ENCODE results near the gene PMS2. TPM values are rescaled to one million over a fixed set of nuclear protein-coding genes. Genes with fewer than 3 reads are reported as not detected.
"Not testable (repeated sequence)": the region's sequence is repeated elsewhere in the genome, so short reads cannot be mapped to it uniquely, and the experiment has no call there.

Gene PMS2
- total RNA-seq, 1 donor from 2014 or later: 35.8 TPM

GRCh38 chr7:6007386-6007785 lies 1.5 kb downstream of the PMS2 start:
- Mint-ChIP-seq H3K4me3 (peak overlapping the region; percentile 92), H3K9me3 (no peaks in the 10 kb centered on the region), H3K27me3 (ENCODE audit: insufficient read depth, low read depth) (no peaks in the 10 kb centered on the region), H3K4me1 (peaks cover 15% of the 10 kb centered on the region), H3K36me3 (peaks cover 2% of the 10 kb centered on the region), H3K27ac (no peak overlapping the region)
- DNase-seq (ENCODE audit: low spot score): no peak
- Histone ChIP-seq H3K9me3 (ENCODE audit: low read depth) (no peaks in the 10 kb centered on the region), H3K4me2 (peak overlapping the region; percentile 82), H4K20me1 (ENCODE audit: low read depth) (no peaks in the 10 kb centered on the region), H3K27me3 (no peaks in the 10 kb centered on the region), H3F3A (ENCODE audit: low read depth) (peaks cover 16% of the 10 kb centered on the region), H3K36me3 (peaks cover 1% of the 10 kb centered on the region), H3K4me3 (no peak overlapping the region), H2AFZ (replicated peaks) (no peak overlapping the region), H3K79me2 (ENCODE audit: low read depth) (peaks cover 58% of the 10 kb centered on the region), H3K9ac (no peak overlapping the region), H3K4me1 (peaks cover 5% of the 10 kb centered on the region), H3K27ac (no peak overlapping the region)
- TF ChIP-seq EZH2 (IDR thresholded peaks at IDR 0.05) (no peak), CTCF (IDR thresholded peaks at IDR 0.05) (no peak), EZH2phosphoT487 (IDR thresholded peaks at IDR 0.05) (no peak)

- H3K27me3 Mint-ChIP-seq (ENCODE audit: insufficient read depth, low read depth): peaks cover 2% of the 10 kb centered on the region
- no peak overlapping the region for H2AFZ ChIP-seq (replicated peaks)
- H3F3A ChIP-seq (ENCODE audit: low read depth): peaks cover 7% of the 10 kb centered on the region
- H3K4me1 ChIP-seq: no peaks in the 10 kb centered on the region
- no peaks in the 10 kb centered on the region for H3K79me2 ChIP-seq (ENCODE audit: low read depth)
- peak; percentile 72 for DNase-seq (ENCODE audit: low spot score)
- no peak overlapping the region for H3K4me3 ChIP-seq
- peaks cover 18% of the 10 kb centered on the region for H3K36me3 Mint-ChIP-seq
- H3K27me3 ChIP-seq: no peaks in the 10 kb centered on the region
- no peaks in the 10 kb centered on the region for H4K20me1 ChIP-seq (ENCODE audit: low read depth)
- no peak overlapping the region for H3K4me2 ChIP-seq
- no peak overlapping the region for H3K9ac ChIP-seq
- TF ChIP-seq CTCF (IDR thresholded peaks at IDR 0.05) (peak; percentile 68), EZH2 (IDR thresholded peaks at IDR 0.05) (no peak)
- H3K36me3 ChIP-seq: peaks cover 8% of the 10 kb centered on the region
- no peak overlapping the region for H3K27ac Mint-ChIP-seq
- H3K27ac ChIP-seq: no peak overlapping the region
- H3K9me3 Mint-ChIP-seq: no peaks in the 10 kb centered on the region
- no peaks in the 10 kb centered on the region for H3K9me3 ChIP-seq (ENCODE audit: low read depth)
- peaks cover 6% of the 10 kb centered on the region for H3K4me1 Mint-ChIP-seq
- no peak overlapping the region for H3K4me3 Mint-ChIP-seq
Observed at GRCh38 chr7:5997210-5997808, 11.5 kb downstream of the PMS2 start.

- H4K20me1 ChIP-seq (ENCODE audit: low read depth); H3F3A ChIP-seq (ENCODE audit: low read depth); H3K9me3 ChIP-seq (ENCODE audit: low read depth); H2AFZ ChIP-seq (replicated peaks); H3K4me3 Mint-ChIP-seq; H3K27ac Mint-ChIP-seq; H3K27ac ChIP-seq; H3K9ac ChIP-seq; H3K79me2 ChIP-seq (ENCODE audit: low read depth); H3K4me1 Mint-ChIP-seq; H3K4me3 ChIP-seq; H3K27me3 Mint-ChIP-seq (ENCODE audit: insufficient read depth, low read depth); DNase-seq (ENCODE audit: low spot score); H3K4me2 ChIP-seq; H3K9me3 Mint-ChIP-seq; H3K4me1 ChIP-seq; H3K27me3 ChIP-seq; H3K36me3 ChIP-seq: not testable (repeated sequence)
- H3K36me3 Mint-ChIP-seq: peaks cover 22% of the 10 kb centered on the region
Observed at GRCh38 chr7:5987061-5987460, 21.8 kb downstream of the PMS2 start.

- not testable (repeated sequence) for H3K4me1 Mint-ChIP-seq; H3K27me3 ChIP-seq; H3K4me3 Mint-ChIP-seq; H3K27ac ChIP-seq; H3K9ac ChIP-seq; H4K20me1 ChIP-seq (ENCODE audit: low read depth); H2AFZ ChIP-seq (replicated peaks); H3K9me3 ChIP-seq (ENCODE audit: low read depth); H3K79me2 ChIP-seq (ENCODE audit: low read depth); H3K36me3 ChIP-seq; H3K4me3 ChIP-seq; H3K9me3 Mint-ChIP-seq; H3K27me3 Mint-ChIP-seq (ENCODE audit: insufficient read depth, low read depth); H3K4me1 ChIP-seq; DNase-seq (ENCODE audit: low spot score); H3K4me2 ChIP-seq; H3K27ac Mint-ChIP-seq; H3F3A ChIP-seq (ENCODE audit: low read depth)
- peaks cover 14% of the 10 kb centered on the region for H3K36me3 Mint-ChIP-seq
Observed at GRCh38 chr7:5979680-5980314, 29.1 kb downstream of the PMS2 start.

GRCh38 chr7:5973580-5973979 lies 35.3 kb downstream of the PMS2 start:
- H3F3A ChIP-seq (ENCODE audit: low read depth); H3K4me3 ChIP-seq; H2AFZ ChIP-seq (replicated peaks); H3K9me3 ChIP-seq (ENCODE audit: low read depth); H3K79me2 ChIP-seq (ENCODE audit: low read depth); H3K4me1 ChIP-seq; H3K27me3 Mint-ChIP-seq (ENCODE audit: insufficient read depth, low read depth); H4K20me1 ChIP-seq (ENCODE audit: low read depth); H3K36me3 Mint-ChIP-seq; H3K27me3 ChIP-seq; H3K4me2 ChIP-seq; H3K4me1 Mint-ChIP-seq; H3K27ac ChIP-seq; H3K27ac Mint-ChIP-seq; H3K9ac ChIP-seq; H3K9me3 Mint-ChIP-seq; H3K4me3 Mint-ChIP-seq; H3K36me3 ChIP-seq; DNase-seq (ENCODE audit: low spot score): not testable (repeated sequence)

- H2AFZ ChIP-seq (replicated peaks); H3K4me3 Mint-ChIP-seq; H3K27me3 ChIP-seq; H4K20me1 ChIP-seq (ENCODE audit: low read depth); H3K79me2 ChIP-seq (ENCODE audit: low read depth); H3K27ac Mint-ChIP-seq; H3K36me3 Mint-ChIP-seq; H3K9ac ChIP-seq; H3F3A ChIP-seq (ENCODE audit: low read depth); H3K27me3 Mint-ChIP-seq (ENCODE audit: insufficient read depth, low read depth); H3K9me3 ChIP-seq (ENCODE audit: low read depth); H3K9me3 Mint-ChIP-seq; H3K4me1 ChIP-seq; H3K36me3 ChIP-seq; H3K27ac ChIP-seq; H3K4me1 Mint-ChIP-seq: not testable (repeated sequence)
- Histone ChIP-seq H3K4me3 (peak within 1 kb of the TSS; percentile 32), H3K4me2 (peak within 1 kb of the TSS; percentile 70)
- peak; percentile 14 for DNase-seq (ENCODE audit: low spot score)
Observed at GRCh38 chr7:5970347-5970911, 38.4 kb downstream of the PMS2 start, which contains the start of gene RSPH10B. TSS of gene RSPH10B (minus strand) at chr7:5970689. CDS start at chr7:5967116, 3,573 bp downstream.
